Glutamatergic neuron (in vitro differentiated cells): ENCODE measurements around the gene KIAA1549. TPM values are rescaled to one million over a fixed set of nuclear protein-coding genes. Genes with fewer than 3 reads are reported as not detected.

Experiments used
- DNase-seq: peaks from one replicate; pipeline ENCODE4 v3.0.0; 2022
- H3K27ac Mint-ChIP-seq: one replicate; pipeline ENCODE4 v1.8.0; 2020; ENCODE audit warnings: mild to moderate bottlenecking, mixed read lengths, inconsistent platforms; ENCODE audit not compliant: unreplicated experiment
- H3K27me3 Mint-ChIP-seq: one replicate; pipeline ENCODE4 v1.8.0; 2020; ENCODE audit warnings: mild to moderate bottlenecking, moderate library complexity, mixed read lengths, inconsistent platforms; ENCODE audit not compliant: unreplicated experiment
- H3K36me3 Mint-ChIP-seq: one replicate; pipeline ENCODE4 v1.8.0; 2020; ENCODE audit warnings: mild to moderate bottlenecking, mixed read lengths, inconsistent platforms; ENCODE audit not compliant: unreplicated experiment
- H3K4me1 Mint-ChIP-seq: one replicate; pipeline ENCODE4 v1.8.0; 2020; ENCODE audit warnings: mild to moderate bottlenecking, low read depth, mixed read lengths, inconsistent platforms; ENCODE audit not compliant: unreplicated experiment
- H3K4me3 Mint-ChIP-seq: one replicate; pipeline ENCODE4 v1.8.0; 2020; ENCODE audit warnings: mild to moderate bottlenecking, mixed read lengths, inconsistent platforms; ENCODE audit not compliant: unreplicated experiment
- H3K9me3 Mint-ChIP-seq: one replicate; pipeline ENCODE4 v1.8.0; 2020; ENCODE audit warnings: mild to moderate bottlenecking, moderate library complexity, mixed read lengths, inconsistent platforms; ENCODE audit not compliant: unreplicated experiment
- CTCF ChIP-seq: fragments of 200-600 bp; sonication (generic); IDR thresholded peaks from one replicate; pipeline ENCODE4 v1.5.0; 2021; ENCODE audit not compliant: partially characterized antibody, unreplicated experiment
- total RNA-seq: library from RNA; stranded (reverse); fragmentation: NEBNext Ultra II Directional; extraction: Animal tissue kit (Norgen Biotek cat#: 25700); gene quantifications from one replicate; pipeline ENCODE4 v1.2.1, GENCODE V29; 2021; ENCODE audit not compliant: unreplicated experiment

The KIAA1549 gene
- total RNA-seq, 1 donor from 2014 or later: 40.2 TPM

- H3K9me3 Mint-ChIP-seq: peaks cover 3% of the 10 kb centered on the region
- no peaks in the 10 kb centered on the region for H3K4me1 Mint-ChIP-seq
- no peak for DNase-seq
- no peak overlapping the region for H3K27ac Mint-ChIP-seq
- H3K4me3 Mint-ChIP-seq: no peak overlapping the region
- peaks cover 5% of the 10 kb centered on the region for H3K36me3 Mint-ChIP-seq
- TF ChIP-seq CTCF: no peak
- H3K27me3 Mint-ChIP-seq: peaks cover 8% of the 10 kb centered on the region
These were observed 117.3 kb downstream of the KIAA1549 start for GRCh38 chr7:138863931-138864330.

GRCh38 chr7:138861051-138861450, 120.1 kb downstream of the KIAA1549 start:
- no peak overlapping the region for H3K27ac Mint-ChIP-seq
- H3K4me1 Mint-ChIP-seq: no peaks in the 10 kb centered on the region
- no peak overlapping the region for H3K4me3 Mint-ChIP-seq
- H3K27me3 Mint-ChIP-seq: peaks cover 6% of the 10 kb centered on the region
- peaks cover 3% of the 10 kb centered on the region for H3K9me3 Mint-ChIP-seq
- TF ChIP-seq CTCF: no peak
- no peak for DNase-seq
- H3K36me3 Mint-ChIP-seq: peaks cover 28% of the 10 kb centered on the region

DNA sequence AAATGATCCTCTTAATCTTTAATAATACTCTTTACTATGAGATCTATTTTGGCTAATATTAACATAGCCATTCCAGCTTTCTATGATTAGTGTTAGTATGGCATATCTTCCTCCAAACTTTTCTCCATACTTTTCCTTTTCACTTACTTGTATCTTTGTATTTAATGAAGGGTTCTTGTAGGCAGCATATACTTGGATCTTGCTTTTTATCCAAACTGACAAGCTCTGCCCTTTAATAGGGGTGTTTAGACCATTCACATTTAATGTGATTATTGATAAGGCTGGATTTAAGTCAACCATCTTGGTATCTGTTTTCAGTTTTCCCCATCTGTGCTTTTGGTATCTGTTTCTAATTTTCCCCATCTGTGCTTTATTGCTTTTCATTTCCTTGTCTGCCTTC, 123.5 kb downstream of the KIAA1549 start:
- H3K4me3 Mint-ChIP-seq: no peak overlapping the region
- peaks cover 24% of the 10 kb centered on the region for H3K36me3 Mint-ChIP-seq
- no peak for TF ChIP-seq CTCF
- DNase-seq: no peak
- no peaks in the 10 kb centered on the region for H3K4me1 Mint-ChIP-seq
- H3K9me3 Mint-ChIP-seq: peaks cover 3% of the 10 kb centered on the region
- peaks cover 6% of the 10 kb centered on the region for H3K27me3 Mint-ChIP-seq
- H3K27ac Mint-ChIP-seq: no peak overlapping the region

GRCh38 chr7:138854115-138854645, 127.0 kb downstream of the KIAA1549 start:
- peaks cover 2% of the 10 kb centered on the region for H3K27me3 Mint-ChIP-seq
- H3K9me3 Mint-ChIP-seq: no peaks in the 10 kb centered on the region
- TF ChIP-seq CTCF: no peak
- H3K4me1 Mint-ChIP-seq: no peaks in the 10 kb centered on the region
- no peak overlapping the region for H3K27ac Mint-ChIP-seq
- H3K4me3 Mint-ChIP-seq: no peak overlapping the region
- peaks cover 36% of the 10 kb centered on the region for H3K36me3 Mint-ChIP-seq
- no peak for DNase-seq

DNA sequence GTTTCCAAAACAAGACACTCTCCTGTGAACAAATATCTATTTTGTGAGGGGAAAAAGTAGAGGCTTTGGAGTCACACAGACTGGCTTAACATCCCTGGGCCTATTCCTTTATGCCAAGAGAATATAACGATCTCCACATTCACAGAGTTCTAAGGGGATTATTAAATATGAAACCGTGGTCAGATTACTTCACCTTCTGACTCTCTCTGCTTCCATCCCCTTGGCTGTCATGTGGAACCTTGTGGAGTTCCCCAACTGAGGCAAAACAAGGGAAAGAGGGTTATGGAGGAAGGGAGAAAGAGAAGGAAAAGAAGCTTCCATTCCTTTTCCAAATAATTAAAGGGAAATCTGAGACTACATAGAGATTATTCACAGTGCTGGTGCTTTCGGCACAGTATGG, 127.7 kb downstream of the KIAA1549 start:
- DNase-seq: no peak
- no peaks in the 10 kb centered on the region for H3K4me1 Mint-ChIP-seq
- H3K27ac Mint-ChIP-seq: no peak overlapping the region
- H3K9me3 Mint-ChIP-seq: no peaks in the 10 kb centered on the region
- no peak overlapping the region for H3K4me3 Mint-ChIP-seq
- no peak for TF ChIP-seq CTCF
- H3K27me3 Mint-ChIP-seq: peaks cover 2% of the 10 kb centered on the region
- H3K36me3 Mint-ChIP-seq: peaks cover 34% of the 10 kb centered on the region
